ENCODE data around the gene CACNA1I.

- TF ChIP-seq CTCF (IDR thresholded peaks at IDR 0.05) (no peak), EP300 (IDR thresholded peaks at IDR 0.05) (no peak)
Observed at GRCh38 chr22:39716534-39716933, 146.0 kb downstream of the CACNA1I start.
